GM21360 (cell line): ENCODE data around the gene CNTF.

Source experiments
- ATAC-seq: cut with Tn5 transposase; IDR thresholded peaks from one replicate; pipeline ENCODE4 v1.9.1; 2021; ENCODE audit warnings: mild to moderate bottlenecking, moderate library complexity; ENCODE audit not compliant: unreplicated experiment

CNTF gene

DNA sequence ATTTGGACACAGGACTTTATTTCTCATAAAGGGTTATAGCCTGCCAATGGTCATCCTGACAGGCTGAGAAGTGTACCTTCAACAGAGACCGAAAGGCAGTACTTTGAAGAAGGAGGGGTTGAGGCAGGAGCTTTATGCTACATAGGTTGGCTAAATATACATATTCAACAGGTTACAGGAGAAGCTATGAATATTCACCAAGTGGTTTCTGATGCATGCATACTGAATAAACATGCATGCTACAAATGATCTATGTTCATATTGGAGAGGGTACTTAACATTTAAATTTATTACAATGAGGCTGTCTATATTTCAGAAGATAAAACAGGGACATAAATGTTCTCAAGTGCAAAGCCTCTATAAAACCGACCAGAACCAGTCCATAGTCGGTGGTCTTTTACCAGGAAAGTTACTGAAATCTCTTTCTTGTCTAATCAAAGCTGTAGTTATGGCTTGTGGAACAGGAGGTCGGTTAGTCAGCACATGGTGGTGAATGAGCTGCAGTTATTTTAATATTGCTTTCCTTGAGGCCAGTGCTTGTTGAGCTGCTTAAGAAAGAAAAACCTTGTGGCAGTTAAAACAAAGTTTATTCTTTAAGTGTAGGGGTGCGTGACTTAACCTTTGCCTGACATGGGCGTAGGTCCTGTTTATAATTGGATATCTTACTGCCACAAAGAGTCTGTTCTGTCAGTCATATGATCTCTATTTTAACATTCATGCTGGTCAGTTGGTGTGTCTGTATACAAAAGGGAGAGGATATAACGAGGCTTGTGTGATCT, 19.5 kb downstream of the CNTF start:
- no peak for ATAC-seq

DNA sequence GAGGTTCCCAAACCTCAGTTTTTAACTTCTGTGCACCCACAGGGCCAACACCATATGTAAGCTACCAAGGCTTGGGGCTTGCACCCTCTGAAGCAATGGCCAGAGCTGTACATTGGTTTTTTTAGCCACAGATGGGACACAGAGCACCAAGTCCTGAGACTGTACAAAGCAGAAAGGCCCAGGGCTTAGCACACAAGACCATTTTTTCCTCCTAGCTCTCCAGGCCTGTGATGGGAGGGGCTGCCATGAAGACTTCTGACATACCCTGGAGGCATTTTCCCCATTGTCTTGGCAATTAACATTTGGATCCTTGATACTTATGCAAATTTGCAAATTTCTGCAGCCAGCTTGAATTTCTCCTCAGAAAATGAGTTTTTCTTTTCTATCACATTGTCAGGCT, 23.4 kb downstream of the CNTF start:
- ATAC-seq, result no peak

DNA sequence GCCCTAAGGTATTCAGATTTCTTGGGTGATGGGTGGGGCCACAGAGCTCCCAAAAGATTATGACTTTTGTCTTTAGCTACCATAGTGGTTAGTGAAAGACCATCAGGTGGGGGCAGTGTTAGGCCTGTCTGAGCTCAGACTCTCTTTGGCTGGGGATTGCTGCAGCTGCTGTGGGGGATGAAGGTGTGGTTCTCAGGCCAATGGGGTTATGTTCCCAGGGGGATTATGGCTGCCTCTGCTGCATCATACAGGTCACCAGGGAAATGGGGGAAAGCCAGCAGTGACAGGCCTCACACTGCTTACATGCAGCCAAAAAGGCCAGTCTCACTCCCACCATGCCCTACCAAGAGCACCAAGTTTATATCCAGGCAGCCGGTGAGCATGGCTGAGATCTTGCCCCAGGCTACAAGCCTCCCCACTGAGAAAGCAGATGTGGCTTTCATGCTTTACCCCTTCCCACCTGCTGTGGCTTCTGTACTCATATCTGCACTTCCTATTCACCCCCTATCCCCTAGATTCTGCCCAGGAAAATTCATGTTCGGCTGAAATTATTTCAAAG, 24.8 kb downstream of the CNTF start:
- ATAC-seq, result peak; percentile 79

DNA sequence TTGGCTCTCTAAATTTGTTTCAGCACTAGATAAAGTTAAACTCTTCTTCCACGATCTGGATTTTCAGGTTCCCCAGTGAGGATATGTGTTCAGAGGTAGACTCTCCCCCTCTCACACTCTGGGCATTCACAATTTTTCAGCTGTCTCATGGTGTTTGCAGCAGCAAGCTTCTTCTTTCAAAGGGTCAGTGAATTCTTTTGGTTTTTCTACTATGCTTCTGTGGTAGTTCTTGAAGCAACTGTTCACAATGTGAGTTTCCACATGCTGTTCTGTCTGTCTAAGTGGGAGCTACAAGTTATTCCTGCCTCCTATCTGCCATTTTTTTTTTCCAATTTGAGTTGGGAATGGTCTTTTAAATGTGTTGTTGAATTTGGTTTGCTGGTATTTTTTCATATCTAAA, 25.4 kb downstream of the CNTF start:
- peak; percentile 6 for ATAC-seq

DNA sequence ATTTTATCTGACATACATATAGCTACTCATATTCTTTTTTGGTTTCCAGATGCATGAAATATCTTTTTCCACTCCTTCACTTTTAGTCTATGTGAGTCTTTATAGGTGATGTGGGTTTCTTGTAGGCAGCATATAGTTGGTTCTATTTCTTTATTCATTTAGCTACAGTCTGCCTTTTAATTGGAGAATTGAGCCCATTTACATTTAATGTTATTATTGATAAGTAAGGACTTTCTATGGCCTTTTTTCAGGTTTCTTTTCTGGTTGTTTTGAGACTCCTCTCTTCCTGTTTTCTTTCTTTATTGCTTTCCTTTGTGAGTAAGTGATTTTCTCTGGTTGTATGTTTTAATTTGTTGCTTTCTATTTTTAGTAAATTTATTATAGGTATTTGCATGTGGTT, 27.2 kb downstream of the CNTF start:
- ATAC-seq, result no peak

DNA sequence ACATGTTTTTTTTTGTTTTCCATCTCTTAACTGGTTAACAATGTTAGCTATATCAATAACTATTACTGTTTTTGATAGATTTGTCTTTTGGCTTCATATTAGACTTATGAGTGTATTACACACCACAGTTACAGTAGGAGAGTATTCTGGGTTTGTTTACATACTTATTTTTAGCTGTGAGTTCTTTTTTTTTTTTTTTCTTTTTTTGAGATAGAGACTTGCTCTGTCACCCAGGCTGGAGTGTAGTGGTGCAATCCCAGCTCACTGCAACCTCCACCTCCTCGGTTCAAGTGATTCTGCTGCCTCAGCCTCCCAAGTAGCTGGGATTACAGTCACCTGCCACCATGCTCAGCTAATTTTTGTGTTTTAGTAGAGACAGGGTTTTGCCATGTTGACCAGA, 28.0 kb downstream of the CNTF start:
- ATAC-seq, result no peak

DNA sequence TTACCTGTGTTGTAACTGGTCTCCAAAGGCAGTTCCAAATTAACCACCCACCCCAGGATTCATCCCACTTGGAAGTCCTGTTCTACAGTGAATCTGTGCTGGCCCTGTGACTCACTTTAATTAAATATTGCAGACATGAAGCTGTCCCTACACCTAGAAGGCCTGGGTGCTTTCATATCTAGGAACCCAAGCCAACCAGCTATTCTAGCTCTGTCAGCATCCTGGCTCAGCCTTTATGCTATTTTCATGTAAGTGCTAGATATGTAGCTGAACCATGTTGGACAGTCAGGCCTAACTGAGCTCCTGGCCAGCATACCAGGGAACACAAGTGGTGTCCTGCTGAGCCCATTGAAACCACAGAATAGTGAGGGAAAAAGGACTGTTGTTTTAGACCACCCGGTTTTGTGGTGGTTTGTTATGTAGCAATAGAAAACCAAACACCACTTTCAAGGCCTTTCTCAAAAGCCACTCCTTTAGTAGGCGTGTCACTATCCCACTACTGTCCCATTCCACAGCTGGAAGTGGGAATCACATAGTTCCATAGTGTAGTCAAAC, 30.3 kb downstream of the CNTF start:
- ATAC-seq, result no peak

DNA sequence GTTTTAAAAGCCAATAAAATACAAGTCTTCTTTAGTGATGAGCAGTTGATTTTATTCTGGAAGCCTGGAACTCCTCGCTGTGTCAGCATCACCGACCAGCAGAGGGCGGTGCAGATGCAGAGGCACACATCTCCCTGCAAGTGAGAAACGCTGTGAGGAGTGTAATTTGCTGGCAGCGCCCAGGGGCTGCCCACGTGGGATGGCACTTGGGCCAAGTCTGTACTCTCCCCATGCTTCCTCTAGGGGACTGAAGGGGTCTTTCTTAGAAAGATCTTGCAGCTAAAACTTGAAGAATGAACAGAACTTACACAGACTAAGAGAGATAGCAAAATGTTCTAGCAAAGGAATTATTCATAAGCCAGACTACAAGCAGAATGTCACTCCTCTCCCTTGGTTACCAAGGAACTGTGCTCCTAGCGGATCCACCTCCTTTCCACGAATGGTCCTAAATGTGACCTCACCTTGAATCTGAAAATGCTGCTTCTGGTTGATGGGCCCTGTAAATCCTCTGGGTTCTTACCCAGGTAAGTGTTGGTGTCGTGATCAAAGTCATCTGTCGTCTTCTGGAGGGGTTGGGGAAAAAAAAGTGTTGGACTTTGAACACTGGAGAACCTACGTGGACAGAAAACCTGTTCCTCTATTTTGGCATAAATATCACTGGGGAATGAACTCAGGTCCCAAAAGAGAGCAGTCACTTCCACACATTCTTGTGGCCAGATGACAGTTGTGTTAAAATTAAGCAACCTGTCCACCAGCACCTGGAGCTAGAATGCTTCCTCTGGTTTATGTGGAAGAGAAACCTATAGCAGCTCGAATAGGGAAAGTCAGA, 31.8 kb downstream of the CNTF start:
- peak; percentile 78 for ATAC-seq

DNA sequence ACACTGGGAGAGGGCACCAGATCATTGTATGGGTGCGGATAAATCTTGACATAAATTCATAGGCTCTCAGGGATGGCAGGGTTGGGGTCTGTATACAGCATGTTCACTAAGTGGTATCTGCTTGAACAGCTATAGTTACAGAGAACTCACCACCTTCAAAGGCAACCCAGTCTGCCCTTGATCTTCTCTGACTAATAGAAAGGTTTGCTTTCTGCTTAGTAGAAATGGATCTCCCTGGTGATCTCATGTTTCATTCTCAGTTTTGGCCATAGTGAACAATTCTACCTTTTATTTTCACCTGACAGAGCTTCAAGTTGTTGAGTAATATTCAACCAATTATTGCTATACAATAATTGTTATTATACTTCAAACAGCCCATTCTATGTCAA, 32.4 kb downstream of the CNTF start:
- peak; percentile 45 for ATAC-seq

DNA sequence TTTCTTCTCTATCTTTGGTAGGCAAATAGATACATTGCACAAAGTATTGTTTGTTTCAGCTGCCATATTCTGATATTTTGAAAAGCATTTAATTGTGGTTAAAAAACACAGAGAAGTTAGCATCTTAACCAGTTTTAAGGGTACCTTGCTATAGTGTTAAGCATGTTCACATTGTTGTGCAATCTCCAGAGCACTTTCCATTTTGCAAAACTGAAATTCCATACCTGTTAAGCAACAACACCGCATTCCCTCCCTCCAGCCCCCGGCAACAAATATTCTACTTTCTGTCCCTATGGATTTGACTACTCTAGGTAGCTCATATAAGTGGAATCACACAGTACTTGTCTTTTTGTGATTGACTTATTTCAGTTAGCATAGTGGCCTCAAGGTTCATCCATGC, 33.9 kb downstream of the CNTF start:
- no peak for ATAC-seq

DNA sequence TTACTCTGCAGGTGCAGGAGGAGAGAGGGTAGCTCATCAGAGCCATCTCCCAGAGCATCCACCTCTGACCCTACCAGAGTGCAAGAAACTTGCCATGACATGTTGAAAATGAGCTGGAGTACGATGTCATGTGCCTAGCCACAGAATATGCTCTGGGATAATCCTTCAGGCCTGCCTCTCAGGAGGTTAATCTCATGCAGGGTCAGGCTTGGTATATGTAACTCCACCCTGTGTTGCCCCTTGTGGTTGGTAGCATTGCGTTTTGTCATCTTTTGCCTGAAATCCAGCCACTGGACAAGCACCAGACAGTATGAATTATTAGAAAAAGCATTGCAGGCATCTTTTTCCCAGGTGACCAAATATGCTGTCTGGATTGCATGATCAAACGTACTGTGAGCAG, 36.2 kb downstream of the CNTF start:
- no peak for ATAC-seq

DNA sequence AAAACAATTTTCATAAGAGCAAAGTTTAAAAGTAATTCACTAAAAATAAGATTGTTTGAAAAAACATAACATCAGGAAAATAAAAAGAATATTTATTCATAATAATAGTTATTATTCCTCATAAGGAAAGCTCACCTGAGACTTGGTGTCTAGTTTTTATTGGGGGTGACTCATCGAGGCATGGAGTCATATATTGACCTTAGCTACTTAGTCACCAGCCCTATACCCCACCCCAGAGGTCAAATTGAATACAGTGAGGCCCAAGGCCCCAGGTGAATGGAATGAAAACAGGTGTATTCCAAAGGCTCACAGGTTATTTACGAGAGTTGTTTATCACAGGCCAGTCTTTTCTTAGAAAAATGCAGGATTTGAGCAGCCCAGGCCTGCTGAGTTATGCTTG, 36.9 kb downstream of the CNTF start:
- ATAC-seq, result no peak

DNA sequence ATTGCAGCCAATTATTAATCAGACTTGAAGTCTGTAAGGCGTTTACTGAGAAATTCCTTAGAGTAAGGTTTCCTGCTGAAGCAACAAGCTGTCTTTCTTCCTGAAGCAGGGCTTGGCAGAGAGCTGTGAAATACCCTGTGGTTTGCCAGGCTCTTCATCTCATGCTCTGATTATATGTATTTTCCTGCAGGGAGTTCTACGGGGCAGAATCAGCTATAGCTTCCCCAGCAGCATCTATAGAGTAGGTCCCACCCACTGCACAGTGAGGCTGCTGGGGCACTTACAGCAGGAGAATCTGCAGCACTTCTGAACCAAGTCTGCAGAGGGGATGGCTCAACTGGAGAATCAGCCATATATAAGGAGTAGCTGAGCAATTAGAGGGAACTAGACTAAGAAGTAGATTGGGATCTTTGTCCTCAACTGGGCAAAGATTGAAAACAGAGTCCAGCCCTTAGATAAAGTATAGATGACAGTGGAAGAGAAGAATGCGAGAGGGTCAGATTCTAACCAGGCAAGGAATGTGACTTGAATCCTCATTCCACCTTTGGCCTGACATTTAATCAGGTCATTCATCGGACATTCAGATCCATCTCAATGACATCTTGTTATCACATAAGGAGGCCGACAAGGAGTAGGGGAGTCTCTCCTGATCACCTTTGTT, 37.6 kb downstream of the CNTF start:
- no peak for ATAC-seq

DNA sequence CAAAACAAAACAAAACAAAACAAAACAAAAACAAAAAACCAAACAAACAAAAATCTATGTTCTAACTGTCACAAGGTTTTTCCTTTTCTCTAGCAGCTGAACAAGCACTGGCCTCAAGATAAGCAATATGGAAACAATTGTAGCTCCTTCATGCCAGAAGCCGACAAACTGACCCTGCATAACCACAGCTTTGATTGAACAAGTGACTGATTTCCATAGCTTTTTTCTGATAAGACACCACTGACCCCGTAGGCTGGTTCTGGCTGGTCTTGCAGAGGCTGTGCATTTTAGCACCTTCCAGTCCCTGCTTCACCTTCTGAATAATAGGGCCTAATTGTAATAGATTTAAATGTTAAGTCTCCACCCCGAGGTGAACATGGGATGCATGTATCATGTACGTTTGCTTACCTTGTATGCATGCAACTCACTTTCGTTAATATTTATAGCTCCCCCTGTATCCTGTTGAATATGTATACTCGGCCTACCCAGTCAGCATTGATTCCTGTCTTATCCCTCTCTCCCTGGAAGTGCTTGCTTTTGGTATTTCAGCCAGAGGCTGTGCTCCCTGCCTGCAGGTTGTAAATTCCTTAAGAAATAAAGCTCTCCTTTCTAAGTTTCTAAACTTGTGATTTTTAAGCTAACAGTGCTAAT, 49.6 kb downstream of the CNTF start:
- ATAC-seq, result no peak

DNA sequence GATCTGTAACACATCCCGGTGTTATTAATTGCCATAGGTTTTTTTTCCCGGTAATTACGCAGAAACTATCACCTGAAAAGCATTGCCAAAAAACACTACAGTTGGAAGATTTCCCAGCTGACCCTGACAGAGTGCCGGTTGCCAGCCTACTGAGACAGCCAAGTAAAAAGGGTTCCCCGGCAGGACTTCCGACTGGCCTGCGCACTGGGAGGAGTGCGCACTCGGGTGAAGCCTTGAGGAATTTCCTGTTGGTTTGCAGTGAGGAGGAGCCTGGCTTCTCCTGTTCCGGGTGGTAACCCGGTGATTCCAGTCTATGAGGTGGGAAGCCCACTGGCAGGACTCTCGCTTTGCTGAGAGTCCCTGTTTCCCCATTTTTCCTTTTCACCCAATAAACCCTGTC, 52.1 kb downstream of the CNTF start:
- no peak for ATAC-seq
